HG02938 (cell line): ENCODE results near the gene QPCTL.

ENCODE experiments used
- ATAC-seq: cut with Tn5 transposase; IDR thresholded peaks from one replicate; pipeline ENCODE4 v1.9.1; 2021; ENCODE audit warnings: mild to moderate bottlenecking, moderate library complexity; ENCODE audit not compliant: unreplicated experiment

QPCTL gene

GRCh38 chr19:45692187-45693105 is at the start of gene QPCTL:
TSS of gene QPCTL (plus strand) at chr19:45692666. CDS start at chr19:45692704, 38 bp downstream.
- peak; percentile 84 for ATAC-seq

- ATAC-seq: no peak
These were observed 49.2 kb upstream of the QPCTL start for GRCh38 chr19:45643024-45643926.

GRCh38 chr19:45643927-45644771 is 48.3 kb upstream of the QPCTL start:
- no peak for ATAC-seq

- ATAC-seq: no peak
These were observed 47.3 kb upstream of the QPCTL start for GRCh38 chr19:45645068-45645630.

- ATAC-seq: no peak
These were observed 46.7 kb upstream of the QPCTL start for GRCh38 chr19:45645631-45646344.

- ATAC-seq: no peak
These were observed 46.1 kb upstream of the QPCTL start for GRCh38 chr19:45646345-45646698.

GRCh38 chr19:45650722-45651121 is 41.7 kb upstream of the QPCTL start:
- no peak for ATAC-seq

- ATAC-seq: no peak
These were observed 38.8 kb upstream of the QPCTL start for GRCh38 chr19:45653634-45654033.

DNA sequence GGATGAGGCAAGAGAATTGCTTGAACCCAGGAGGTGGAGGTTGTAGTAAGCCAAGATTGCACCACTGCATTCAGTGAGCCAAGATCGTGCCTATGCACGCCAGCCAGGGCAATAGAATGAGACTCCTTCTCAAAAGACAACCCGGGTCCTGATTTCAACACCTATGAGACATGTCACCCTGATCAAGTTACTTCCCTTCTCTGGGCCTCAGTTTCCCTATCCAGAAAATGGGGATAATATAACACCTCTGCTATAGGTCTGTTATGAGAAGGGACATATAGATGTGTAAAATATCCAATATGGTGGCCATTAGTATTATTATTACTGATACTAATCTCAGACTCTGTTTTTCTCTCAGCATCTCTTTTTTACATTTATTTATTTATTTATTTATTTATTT is 37.4 kb upstream of the QPCTL start:
- ATAC-seq: no peak

- no peak for ATAC-seq
These were observed 34.8 kb upstream of the QPCTL start for GRCh38 chr19:45657520-45658167.

- no peak for ATAC-seq
These were observed 33.3 kb upstream of the QPCTL start for GRCh38 chr19:45659096-45659729.

GRCh38 chr19:45660636-45661035 is 31.8 kb upstream of the QPCTL start:
- ATAC-seq: no peak

DNA sequence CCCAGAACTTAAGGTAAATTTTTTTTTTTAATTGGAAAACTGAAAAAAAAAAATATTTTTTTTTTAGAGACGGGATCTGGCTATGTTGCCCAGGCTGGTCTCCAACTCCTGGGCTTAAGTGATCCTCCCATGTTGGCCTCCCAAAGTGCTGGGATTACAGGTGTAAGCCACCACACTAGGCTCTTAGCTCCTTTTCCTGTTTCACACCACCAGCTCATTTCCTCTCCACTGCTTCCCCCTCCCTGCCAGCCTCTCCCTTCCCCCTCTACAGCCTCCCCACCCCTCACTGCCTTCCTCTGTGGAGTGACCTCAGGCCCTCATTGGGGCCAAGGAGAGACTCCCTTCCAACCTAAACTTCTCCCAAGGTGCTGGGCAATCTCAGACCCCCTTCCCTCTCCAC is 28.7 kb upstream of the QPCTL start:
- no peak for ATAC-seq

DNA sequence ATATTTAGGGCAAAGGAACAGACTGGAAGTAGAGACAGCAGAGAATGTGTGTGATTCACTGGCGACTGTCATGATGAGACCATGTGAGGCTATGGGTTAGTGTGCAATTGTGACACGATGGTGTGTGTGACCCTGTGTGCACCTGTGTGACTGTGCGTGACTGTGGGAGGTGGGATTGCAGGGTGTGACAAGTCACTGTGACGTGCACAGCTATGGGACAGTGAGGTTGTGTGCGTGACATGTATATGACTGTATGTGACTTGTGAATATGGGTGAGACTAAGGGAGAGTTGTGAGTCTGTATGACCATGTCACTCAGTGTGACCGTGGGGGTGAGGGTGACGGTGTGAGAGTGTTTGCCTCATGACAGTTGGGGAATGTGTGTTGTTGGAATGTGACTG is 27.9 kb upstream of the QPCTL start:
- no peak for ATAC-seq

DNA sequence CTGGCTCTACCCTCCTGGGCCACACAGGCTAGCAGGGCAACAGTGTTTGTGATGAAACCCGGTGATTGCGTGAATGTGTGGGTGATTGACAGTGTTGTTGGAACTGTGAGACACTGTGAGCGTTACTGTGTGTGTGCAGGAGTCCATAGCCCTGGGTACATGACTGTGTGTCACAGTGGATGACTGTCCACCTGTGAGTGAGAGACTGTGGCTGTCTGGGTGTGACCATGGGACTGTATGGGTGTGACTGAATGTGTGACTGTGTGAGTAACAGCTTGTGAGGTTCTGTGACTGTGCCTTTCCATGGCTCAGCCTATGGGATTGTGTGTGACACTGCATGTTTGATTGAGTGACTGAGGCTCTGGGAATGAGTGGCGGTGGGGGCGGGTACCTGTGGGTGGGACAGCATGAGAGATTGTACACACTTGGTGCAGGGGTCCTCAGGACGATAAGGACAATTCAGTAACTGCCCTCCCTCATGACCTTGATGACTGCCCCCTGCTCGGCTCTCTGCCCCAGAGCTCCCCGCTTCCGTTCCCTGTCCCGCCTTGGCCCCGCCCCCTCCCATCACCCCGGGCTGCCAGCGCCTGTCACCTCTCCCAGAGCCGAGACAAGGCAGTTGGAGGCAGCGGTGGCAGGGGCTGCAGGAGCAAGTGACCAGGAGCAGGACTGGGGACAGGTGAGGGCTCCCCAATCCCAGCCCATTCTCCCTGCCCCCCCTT is 24.7 kb upstream of the QPCTL start, which contains the start of gene GIPR:
Gene GIPR (plus strand): TSS at position 602 of the 722 bp plus-strand sequence. CDS start 1,300 bp downstream, outside the sequence.
- ATAC-seq: no peak

DNA sequence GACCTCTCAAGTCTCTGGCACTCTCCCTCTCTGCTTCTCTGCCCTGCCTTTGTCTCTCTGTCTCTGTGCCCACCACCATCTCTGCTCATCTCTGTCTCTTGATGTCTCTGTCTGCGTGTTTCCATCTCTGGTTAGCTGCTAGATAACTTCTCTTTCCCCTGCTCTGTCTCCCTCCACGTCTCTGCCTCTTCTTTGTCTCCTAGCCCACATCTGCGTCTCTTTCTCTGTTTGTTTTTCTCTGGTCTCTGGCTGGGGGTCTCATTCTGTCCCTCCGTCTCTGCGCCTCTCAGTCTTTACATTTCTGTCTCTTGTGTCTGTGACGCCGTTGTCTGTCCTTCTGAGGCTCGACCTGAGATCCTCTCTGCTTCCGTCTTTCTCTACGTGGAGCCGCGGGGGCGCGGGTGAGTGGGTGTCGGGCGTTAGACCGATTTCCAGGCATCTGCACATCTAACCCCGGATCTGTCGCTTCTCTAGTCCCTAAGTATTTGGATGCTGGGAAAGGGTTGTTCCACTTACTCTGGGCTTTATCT is 24.1 kb upstream of the QPCTL start:
- no peak for ATAC-seq

DNA sequence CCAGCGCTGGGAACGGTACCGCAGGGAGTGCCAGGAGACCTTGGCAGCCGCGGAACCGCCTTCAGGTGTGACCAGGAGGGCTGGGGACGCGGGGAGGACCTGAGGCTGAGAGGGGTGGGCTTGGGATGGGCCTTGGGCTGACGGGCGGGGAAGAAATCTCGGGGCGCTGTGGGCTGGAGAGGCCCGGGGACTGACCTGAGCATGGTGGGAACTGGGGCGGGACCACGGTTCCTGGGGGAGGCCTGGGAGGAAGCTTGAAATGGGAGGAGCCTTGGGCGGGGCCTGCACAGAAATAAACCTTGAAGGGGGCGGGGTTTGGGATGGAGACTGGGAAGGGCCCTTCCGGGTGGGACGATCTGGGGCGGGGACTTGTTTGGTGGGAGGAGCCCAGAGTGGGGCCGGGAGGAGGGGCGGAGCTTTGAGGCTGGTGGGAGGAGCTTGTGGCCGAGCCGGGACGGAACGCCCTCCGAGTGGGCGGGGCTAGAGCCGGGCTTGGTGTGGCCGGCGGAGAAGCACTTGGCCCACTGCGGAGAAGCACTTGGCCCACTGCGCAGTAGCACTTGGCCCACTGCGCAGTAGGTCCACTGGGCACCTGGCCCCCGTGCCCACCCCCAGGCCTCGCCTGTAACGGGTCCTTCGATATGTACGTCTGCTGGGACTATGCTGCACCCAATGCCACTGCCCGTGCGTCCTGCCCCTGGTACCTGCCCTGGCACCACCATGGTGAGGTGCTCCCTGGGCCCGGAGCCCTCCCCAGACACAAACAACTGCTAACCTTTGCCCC is 21.6 kb upstream of the QPCTL start:
- ATAC-seq: peak; percentile 45
